GM18507 (cell line): Measurements from ENCODE around the gene MAST2.
A peak's percentile ranks its signal among the peaks of the same experiment; 100 is the strongest.
"Not testable (repeated sequence)": the region's sequence is repeated elsewhere in the genome, so short reads cannot be mapped to it uniquely, and the experiment has no call there.

ENCODE experiments used
- DNase-seq: peaks from one replicate; pipeline ENCODE4 v3.0.0; 2011; ENCODE audit warnings: low read depth; ENCODE audit not compliant: insufficient read length; ENCODE audit errors: extremely low spot score
- FAIRE-seq: peaks from 2 replicates; lab custom pipeline; 2011; peaks lifted over from hg19 to GRCh38; lab: Jason Lieb, UNC

The MAST2 gene

GRCh38 chr1:45927231-45927915 is 124.0 kb downstream of the MAST2 start:
- DNase-seq, result not testable (repeated sequence)

GRCh38 chr1:45928486-45929205 is 125.2 kb downstream of the MAST2 start:
- FAIRE-seq (no peak), DNase-seq (no peak)

More at GRCh38 chr1:45927231-45927915, 124.0 kb downstream of the MAST2 start:
- FAIRE-seq, result not testable (repeated sequence)

GRCh38 chr1:45929257-45929687 is 125.9 kb downstream of the MAST2 start:
- FAIRE-seq (no peak), DNase-seq (no peak)

GRCh38 chr1:45930258-45931150 is 127.1 kb downstream of the MAST2 start:
- DNase-seq (no peak), FAIRE-seq (no peak)

- not testable (repeated sequence) for DNase-seq, FAIRE-seq
Measured at GRCh38 chr1:45932205-45932604, 128.8 kb downstream of the MAST2 start.

- DNase-seq, result no peak
- peak; percentile 77 for FAIRE-seq
Measured at GRCh38 chr1:45934947-45935346, 131.5 kb downstream of the MAST2 start.

GRCh38 chr1:45938029-45938428 is 134.6 kb downstream of the MAST2 start:
- DNase-seq, result no peak
- FAIRE-seq, result no peak

GRCh38 chr1:45942411-45942810 is 139.0 kb downstream of the MAST2 start:
- FAIRE-seq (no peak), DNase-seq (no peak)

- DNase-seq, result no peak
- no peak for FAIRE-seq
Measured at GRCh38 chr1:45943185-45943584, 139.8 kb downstream of the MAST2 start.

- DNase-seq, result no peak
- no peak for FAIRE-seq
Measured at GRCh38 chr1:45945426-45945825, 142.0 kb downstream of the MAST2 start.

- not testable (repeated sequence) for FAIRE-seq, DNase-seq
Measured at GRCh38 chr1:45949462-45949861, 146.1 kb downstream of the MAST2 start.

GRCh38 chr1:45952072-45952471 is 148.7 kb downstream of the MAST2 start:
- FAIRE-seq, result no peak

GRCh38 chr1:45953934-45954847 is 150.8 kb downstream of the MAST2 start:
- FAIRE-seq (no peak), DNase-seq (no peak)

More at GRCh38 chr1:45952072-45952471, 148.7 kb downstream of the MAST2 start:
- no peak for DNase-seq

GRCh38 chr1:45957684-45958083 is 154.3 kb downstream of the MAST2 start:
- FAIRE-seq (no peak), DNase-seq (no peak)

- DNase-seq, result no peak
- FAIRE-seq, result no peak
Measured at GRCh38 chr1:45958317-45958716, 154.9 kb downstream of the MAST2 start.

- FAIRE-seq (no peak), DNase-seq (no peak)
Measured at GRCh38 chr1:45960930-45961715, 157.7 kb downstream of the MAST2 start.

- not testable (repeated sequence) for FAIRE-seq, DNase-seq
Measured at GRCh38 chr1:45961936-45962335, 158.5 kb downstream of the MAST2 start.
